OCI-LY7 (cell line): ENCODE results near the gene RBM47.

ENCODE experiments used
- EZH2phosphoT487 ChIP-seq: fragments of 200-600 bp; sonication (generic); IDR thresholded peaks from 2 replicates; pipeline ENCODE4 v1.6.1; 2018; ENCODE audit warnings: low read depth, borderline replicate concordance, mild to moderate bottlenecking, mixed run types, antibody characterized with exemption, low read length, moderate library complexity, mixed read lengths
- TF ChIP-seq, protein P1 (sequence below): fragments of 200-600 bp; sonication (generic); conservative IDR thresholded peaks from 2 replicates; pipeline ENCODE4 v1.5.1; 2014; ENCODE audit warnings: mild to moderate bottlenecking, antibody characterized with exemption, low read length, moderate library complexity, mixed read lengths

DNA sequence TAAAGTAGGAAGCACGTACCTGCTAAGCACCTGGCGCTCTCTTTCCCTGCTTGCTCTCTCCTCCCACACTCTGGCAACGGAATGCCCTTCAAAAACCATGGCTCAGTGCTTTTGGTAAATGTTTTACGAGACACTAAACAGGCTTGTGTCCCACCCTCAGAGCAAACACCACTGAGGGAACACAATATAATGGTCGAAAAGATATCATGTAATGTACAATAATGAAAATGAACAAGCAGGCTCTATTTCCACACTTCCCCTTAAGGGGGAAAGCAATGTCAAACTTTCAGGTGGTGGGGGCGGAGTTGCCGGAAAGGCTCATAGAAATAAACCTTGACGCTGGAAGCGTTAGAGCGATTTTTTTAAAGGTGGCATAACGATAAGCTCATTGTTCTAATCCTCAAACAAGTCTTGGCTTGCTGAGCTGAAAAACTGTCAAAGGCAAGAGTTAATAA, 115.1 kb downstream of the RBM47 start:
- TF ChIP-seq, protein P1, sequence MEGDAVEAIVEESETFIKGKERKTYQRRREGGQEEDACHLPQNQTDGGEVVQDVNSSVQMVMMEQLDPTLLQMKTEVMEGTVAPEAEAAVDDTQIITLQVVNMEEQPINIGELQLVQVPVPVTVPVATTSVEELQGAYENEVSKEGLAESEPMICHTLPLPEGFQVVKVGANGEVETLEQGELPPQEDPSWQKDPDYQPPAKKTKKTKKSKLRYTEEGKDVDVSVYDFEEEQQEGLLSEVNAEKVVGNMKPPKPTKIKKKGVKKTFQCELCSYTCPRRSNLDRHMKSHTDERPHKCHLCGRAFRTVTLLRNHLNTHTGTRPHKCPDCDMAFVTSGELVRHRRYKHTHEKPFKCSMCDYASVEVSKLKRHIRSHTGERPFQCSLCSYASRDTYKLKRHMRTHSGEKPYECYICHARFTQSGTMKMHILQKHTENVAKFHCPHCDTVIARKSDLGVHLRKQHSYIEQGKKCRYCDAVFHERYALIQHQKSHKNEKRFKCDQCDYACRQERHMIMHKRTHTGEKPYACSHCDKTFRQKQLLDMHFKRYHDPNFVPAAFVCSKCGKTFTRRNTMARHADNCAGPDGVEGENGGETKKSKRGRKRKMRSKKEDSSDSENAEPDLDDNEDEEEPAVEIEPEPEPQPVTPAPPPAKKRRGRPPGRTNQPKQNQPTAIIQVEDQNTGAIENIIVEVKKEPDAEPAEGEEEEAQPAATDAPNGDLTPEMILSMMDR, result 0 out of 2 replicates have a peak, but pooled peaks have one; percentile 19
- TF ChIP-seq EZH2phosphoT487, result no peak
